GM23248 (cell line): ENCODE results near the gene ONECUT1. TPM values are rescaled to one million over a fixed set of nuclear protein-coding genes. Genes with fewer than 3 reads are reported as not detected.

Source experiments
- DNase-seq: peaks from one replicate; pipeline ENCODE4 v3.0.0-alpha.2; 2015
- H2AFZ ChIP-seq: fragments of 200-600 bp; sonication (generic); 2 replicates; pipeline ENCODE4 v1.6.1; 2016; ENCODE audit warnings: antibody characterized with exemption
- H3F3A ChIP-seq: fragments of 200-600 bp; sonication (generic); 2 replicates; pipeline ENCODE4 v1.6.1; 2016; ENCODE audit warnings: mild to moderate bottlenecking, antibody characterized with exemption, mixed run types; ENCODE audit not compliant: insufficient read depth
- H3K27ac ChIP-seq: fragments of 200-600 bp; sonication (generic); 2 replicates; pipeline ENCODE4 v1.5.1; 2016; ENCODE audit warnings: mild to moderate bottlenecking
- H3K27me3 ChIP-seq: fragments of 200-600 bp; sonication (generic); replicated peaks from 2 replicates; pipeline ENCODE4 v1.6.1; 2016; ENCODE audit warnings: mild to moderate bottlenecking; ENCODE audit not compliant: insufficient read depth
- H3K36me3 ChIP-seq: fragments of 200-600 bp; sonication (generic); 2 replicates; pipeline ENCODE4 v1.6.1; 2016; ENCODE audit warnings: low read depth, mild to moderate bottlenecking
- H3K4me1 ChIP-seq: fragments of 200-600 bp; sonication (generic); 2 replicates; pipeline ENCODE4 v1.6.1; 2016; ENCODE audit warnings: mild to moderate bottlenecking; ENCODE audit not compliant: insufficient read depth
- H3K4me2 ChIP-seq: fragments of 200-600 bp; sonication (generic); one replicate; pipeline ENCODE4 v1.6.1; 2016; ENCODE audit warnings: mild to moderate bottlenecking; ENCODE audit not compliant: unreplicated experiment
- H3K4me3 ChIP-seq: fragments of 200-600 bp; sonication (generic); 2 replicates; pipeline ENCODE4 v1.5.1; 2016; ENCODE audit warnings: mild to moderate bottlenecking
- H3K79me2 ChIP-seq: fragments of 200-600 bp; sonication (generic); 2 replicates; pipeline ENCODE4 v1.6.1; 2016; ENCODE audit warnings: mild to moderate bottlenecking; ENCODE audit not compliant: insufficient read depth
- H3K9ac ChIP-seq: fragments of 200-600 bp; sonication (generic); 2 replicates; pipeline ENCODE4 v1.6.1; 2016; ENCODE audit warnings: mild to moderate bottlenecking
- H3K9me2 ChIP-seq: fragments of 200-600 bp; sonication (generic); 2 replicates; pipeline ENCODE4 v1.6.1; 2016; ENCODE audit warnings: mixed run types, mild to moderate bottlenecking, moderate library complexity; ENCODE audit not compliant: insufficient read depth
- H3K9me3 ChIP-seq: fragments of 200-600 bp; sonication (generic); one replicate; pipeline ENCODE4 v1.6.1; 2017; ENCODE audit warnings: low read depth
- H4K20me1 ChIP-seq: fragments of 200-600 bp; sonication (generic); 2 replicates; pipeline ENCODE4 v1.6.0; 2016; ENCODE audit not compliant: insufficient read depth
- EZH2 ChIP-seq: fragments of 200-600 bp; sonication (generic); IDR thresholded peaks from 2 replicates; pipeline ENCODE4 v1.6.1; 2018; ENCODE audit warnings: antibody characterized with exemption, mild to moderate bottlenecking; ENCODE audit not compliant: insufficient read depth, poor library complexity, severe bottlenecking
- EZH2phosphoT487 ChIP-seq: fragments of 200-600 bp; sonication (generic); IDR thresholded peaks from 2 replicates; pipeline ENCODE4 v1.6.1; 2018; ENCODE audit warnings: antibody characterized with exemption, moderate library complexity, mild to moderate bottlenecking, low read depth; ENCODE audit not compliant: insufficient read depth
- WGBS, 2 experiments: methylation state at CpG; one replicate each; pipeline ENCODE4 v1.1.6; 2015 to 2017; ENCODE audit warnings: low lambda C conversion rate in 2 of 2, low coverage in 1 of 2; ENCODE audit errors: missing lambda C conversion rate in 2 of 2; 5-methylcytosine and 5-hydroxymethylcytosine counted together
- in situ Hi-C: fragments of 300-500 bp; cut with MboI; formaldehyde crosslinking; loops from 2 replicates; pipeline ENCODE4 v1.15.0; 2020
- polyA plus RNA-seq: library from polyadenylated mRNA; unstranded; fragments of >200 nt; fragmentation: Nextera tagmentation; extraction: Ambion mirVana; gene quantifications from 2 replicates; pipeline ENCODE4 v1.2.1, GENCODE V29; 2016
- total RNA-seq: library from RNA; depleted of rRNA; stranded (reverse); fragments of >200 nt; shearing (Covaris generic); gene quantifications from 2 replicates; pipeline ENCODE4 v1.2.3, GENCODE V29; 2014

The ONECUT1 gene
- total and polyA plus RNA-seq, 2 experiments from 2014 or later = not detected

DNA sequence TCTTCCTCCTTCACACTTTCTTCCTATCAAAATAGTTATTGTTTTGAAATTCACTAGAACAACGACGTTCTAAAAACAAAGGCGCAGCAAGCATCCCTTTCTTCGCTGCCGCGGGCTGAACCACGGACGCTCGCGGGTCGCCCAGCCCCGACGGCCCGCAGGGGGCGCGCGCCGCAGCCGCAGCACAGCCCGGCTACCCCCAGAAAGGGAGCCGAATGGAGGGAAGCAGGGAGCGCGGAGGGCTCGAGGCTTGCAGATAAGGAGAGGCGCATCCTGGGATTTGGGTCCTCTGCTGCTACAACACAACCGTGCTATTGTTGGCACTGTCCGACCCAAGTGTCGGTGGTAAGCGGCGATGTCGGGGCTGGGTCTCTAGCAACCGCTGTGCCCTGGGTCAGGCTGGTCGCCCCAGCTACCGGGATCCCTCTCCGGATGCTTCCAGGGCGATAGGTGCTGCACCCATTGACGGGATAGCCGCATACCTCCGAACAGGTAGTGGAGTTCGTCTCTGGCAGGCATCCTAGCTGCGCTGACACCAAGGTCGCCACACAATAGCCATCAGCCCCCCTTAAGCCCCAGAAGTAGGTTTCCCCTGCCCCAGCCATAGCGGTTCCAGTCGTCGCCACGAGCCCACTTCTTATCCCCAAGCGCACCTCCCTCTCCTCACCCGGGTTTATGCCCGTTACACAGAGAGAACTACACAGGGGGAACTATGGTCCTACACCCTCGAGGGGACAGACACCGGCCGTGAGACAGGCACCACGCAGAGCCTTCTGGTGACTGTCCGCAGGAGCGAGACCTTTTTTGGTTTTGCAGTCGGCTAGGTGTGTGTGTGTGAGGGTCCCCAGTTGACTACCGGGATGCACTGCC, 6.0 kb downstream of the ONECUT1 start:
- H3K4me1 ChIP-seq = no peaks in the 10 kb centered on the region
- H2AFZ ChIP-seq = no peak overlapping the region
- TF ChIP-seq EZH2 (no peak), EZH2phosphoT487 (no peak)
- H4K20me1 ChIP-seq = no peaks in the 10 kb centered on the region
- no peak overlapping the region for H3K4me2 ChIP-seq
- peaks cover 90% of the 10 kb centered on the region for H3K27me3 ChIP-seq
- no peak for DNase-seq
- 5 to 7% methylated on average over 47 to 56 of the region's 57 CpGs for WGBS, 2 experiments
- no peaks in the 10 kb centered on the region for H3K79me2 ChIP-seq
- H3K4me3 ChIP-seq = no peak overlapping the region
- no peaks in the 10 kb centered on the region for H3K36me3 ChIP-seq
- H3K27ac ChIP-seq = no peak overlapping the region
- in situ Hi-C loops = loop anchor here (25.0 kb wide), 1 partner anchor 403 kb away; no protein-coding TSS in a partner anchor
- H3K9me3 ChIP-seq = no peaks in the 10 kb centered on the region
- H3F3A ChIP-seq = no peaks in the 10 kb centered on the region
- no peaks in the 10 kb centered on the region for H3K9me2 ChIP-seq
- no peak overlapping the region for H3K9ac ChIP-seq

- TF ChIP-seq EZH2phosphoT487 (no peak), EZH2 (peak; percentile 68)
- Histone ChIP-seq H3K4me2 (no peak overlapping the region), H3K4me3 (no peak overlapping the region), H3K9ac (no peak overlapping the region), H3K36me3 (no peaks in the 10 kb centered on the region), H2AFZ (no peak overlapping the region), H3F3A (no peaks in the 10 kb centered on the region), H4K20me1 (no peaks in the 10 kb centered on the region), H3K27ac (no peak overlapping the region), H3K79me2 (no peaks in the 10 kb centered on the region), H3K4me1 (no peaks in the 10 kb centered on the region), H3K9me2 (no peaks in the 10 kb centered on the region), H3K9me3 (no peaks in the 10 kb centered on the region), H3K27me3 (peaks cover 88% of the 10 kb centered on the region)
- in situ Hi-C loops = loop anchor here (25.0 kb wide), 1 partner anchor 404 kb away; no protein-coding TSS in a partner anchor
- WGBS, 2 experiments = 12 to 14% methylated on average over 34 of the region's 34 CpGs
- DNase-seq = no peak
Measured at GRCh38 chr15:52783191-52783829, 6.8 kb downstream of the ONECUT1 start.

GRCh38 chr15:52782514-52782913, 7.6 kb downstream of the ONECUT1 start:
- H3K9me3 ChIP-seq = no peaks in the 10 kb centered on the region
- peaks cover 88% of the 10 kb centered on the region for H3K27me3 ChIP-seq
- H3K36me3 ChIP-seq = no peaks in the 10 kb centered on the region
- TF ChIP-seq EZH2phosphoT487 = no peak
- peak; percentile 65 for TF ChIP-seq EZH2
- H3K9me2 ChIP-seq = no peaks in the 10 kb centered on the region
- H2AFZ ChIP-seq = no peak overlapping the region
- H3K4me1 ChIP-seq = no peaks in the 10 kb centered on the region
- H3K9ac ChIP-seq = no peak overlapping the region
- H3K79me2 ChIP-seq = no peaks in the 10 kb centered on the region
- no peaks in the 10 kb centered on the region for H3F3A ChIP-seq
- no peak overlapping the region for H3K27ac ChIP-seq
- H4K20me1 ChIP-seq = no peaks in the 10 kb centered on the region
- in situ Hi-C loops = loop anchor here (25.0 kb wide), 1 partner anchor 405 kb away; no protein-coding TSS in a partner anchor
- DNase-seq = no peak
- no peak overlapping the region for H3K4me2 ChIP-seq
- no peak overlapping the region for H3K4me3 ChIP-seq
- WGBS, 2 experiments = 33 to 41% methylated on average over 1 of the region's 1 CpG

- Histone ChIP-seq H2AFZ (no peak overlapping the region), H3K27me3 (peaks cover 80% of the 10 kb centered on the region), H3K4me1 (no peaks in the 10 kb centered on the region), H4K20me1 (no peaks in the 10 kb centered on the region), H3K9me2 (no peaks in the 10 kb centered on the region), H3K9ac (no peak overlapping the region), H3K9me3 (no peaks in the 10 kb centered on the region), H3K36me3 (no peaks in the 10 kb centered on the region), H3K4me2 (peak overlapping the region; percentile 64), H3F3A (no peaks in the 10 kb centered on the region), H3K79me2 (no peaks in the 10 kb centered on the region), H3K4me3 (peak overlapping the region; percentile 44), H3K27ac (no peak overlapping the region)
- no peak for TF ChIP-seq EZH2
- in situ Hi-C loops = loop anchor here (25.0 kb wide), 1 partner anchor 407 kb away; no protein-coding TSS in a partner anchor
- 1% methylated on average over 18 of the region's 18 CpGs for WGBS, 2 experiments
- peak; percentile 71 for DNase-seq
Measured at GRCh38 chr15:52780172-52780980, 9.8 kb downstream of the ONECUT1 start.
